GM21717 (cell line): ENCODE data around the gene MAEA.
A peak's percentile ranks its signal among the peaks of the same experiment; 100 is the strongest.
"Not testable (repeated sequence)": the region's sequence is repeated elsewhere in the genome, so short reads cannot be mapped to it uniquely, and the experiment has no call there.

ENCODE experiments used
- ATAC-seq: cut with Tn5 transposase; IDR thresholded peaks from one replicate; pipeline ENCODE4 v1.9.1; 2021; ENCODE audit warnings: mild to moderate bottlenecking, moderate library complexity; ENCODE audit not compliant: unreplicated experiment

Gene MAEA

DNA sequence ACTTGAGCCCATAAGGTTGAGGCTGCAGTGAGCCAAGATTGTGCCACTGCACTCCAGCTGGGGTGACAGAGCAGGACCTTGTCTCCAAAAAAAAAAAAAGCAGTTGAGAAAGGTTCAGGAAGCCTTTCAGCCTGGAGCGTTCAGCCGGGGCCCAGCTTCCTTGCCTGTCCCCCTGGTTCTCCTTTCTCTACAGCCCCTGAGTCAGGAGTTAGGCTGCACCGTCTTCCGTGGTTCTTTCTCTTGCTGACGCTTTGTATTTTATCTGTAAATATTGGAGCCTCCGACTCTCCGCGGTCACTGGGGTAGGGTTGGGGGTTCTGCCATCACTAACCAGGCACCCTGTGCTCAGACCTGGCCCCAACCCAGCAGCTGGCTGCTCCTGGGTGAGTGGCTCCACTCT is 43.6 kb downstream of the MAEA start:
- no peak for ATAC-seq

DNA sequence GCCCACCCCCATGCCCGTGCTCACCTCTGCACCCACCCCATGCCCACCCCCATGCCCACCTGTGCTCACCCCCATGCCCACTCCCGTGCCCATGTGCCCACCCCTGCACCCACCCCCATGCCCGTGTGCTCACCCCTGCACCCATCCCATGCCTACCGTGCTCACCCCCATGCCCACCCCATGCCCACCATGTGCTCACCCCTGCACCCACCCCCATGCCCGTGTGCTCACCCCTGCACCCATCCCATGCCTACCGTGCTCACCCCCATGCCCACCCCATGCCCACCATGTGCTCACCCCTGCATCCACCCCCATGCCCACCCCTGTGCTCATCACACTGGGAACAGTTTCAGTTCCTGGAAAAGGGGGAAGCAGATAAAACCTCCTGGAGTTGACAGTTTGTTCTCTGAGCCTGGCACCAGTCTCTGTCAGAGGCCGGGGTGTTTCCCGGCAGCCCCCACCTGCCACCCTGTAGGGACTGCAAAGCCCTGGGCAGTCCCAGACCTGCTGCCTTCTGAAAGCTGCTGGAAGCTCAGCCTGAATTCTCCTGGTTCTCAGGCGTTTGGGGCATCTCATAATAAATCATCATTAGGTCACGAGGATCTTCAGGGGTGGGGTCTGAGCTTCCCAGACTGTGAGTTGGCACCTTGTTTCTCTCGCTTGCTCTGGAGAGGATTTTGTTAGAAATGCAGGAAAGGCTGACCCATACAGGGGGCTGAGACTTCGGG is 44.3 kb downstream of the MAEA start:
- not testable (repeated sequence) for ATAC-seq

DNA sequence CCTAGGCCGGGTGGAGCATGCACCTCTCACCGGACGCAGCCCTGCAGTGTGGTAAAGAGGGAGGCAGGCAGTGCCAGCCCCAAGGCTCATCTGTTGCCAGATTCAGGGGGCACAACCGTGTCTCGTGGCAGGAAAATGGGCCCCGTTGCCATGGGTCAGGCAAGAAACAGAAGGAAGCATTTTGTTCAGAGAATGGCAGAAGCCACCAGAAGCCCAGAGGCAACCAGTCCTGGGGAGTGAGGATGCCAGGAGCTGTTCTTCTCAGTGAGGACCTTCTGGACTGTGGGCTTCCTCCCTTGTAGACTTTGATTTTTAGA is 44.8 kb downstream of the MAEA start:
- no peak for ATAC-seq

DNA sequence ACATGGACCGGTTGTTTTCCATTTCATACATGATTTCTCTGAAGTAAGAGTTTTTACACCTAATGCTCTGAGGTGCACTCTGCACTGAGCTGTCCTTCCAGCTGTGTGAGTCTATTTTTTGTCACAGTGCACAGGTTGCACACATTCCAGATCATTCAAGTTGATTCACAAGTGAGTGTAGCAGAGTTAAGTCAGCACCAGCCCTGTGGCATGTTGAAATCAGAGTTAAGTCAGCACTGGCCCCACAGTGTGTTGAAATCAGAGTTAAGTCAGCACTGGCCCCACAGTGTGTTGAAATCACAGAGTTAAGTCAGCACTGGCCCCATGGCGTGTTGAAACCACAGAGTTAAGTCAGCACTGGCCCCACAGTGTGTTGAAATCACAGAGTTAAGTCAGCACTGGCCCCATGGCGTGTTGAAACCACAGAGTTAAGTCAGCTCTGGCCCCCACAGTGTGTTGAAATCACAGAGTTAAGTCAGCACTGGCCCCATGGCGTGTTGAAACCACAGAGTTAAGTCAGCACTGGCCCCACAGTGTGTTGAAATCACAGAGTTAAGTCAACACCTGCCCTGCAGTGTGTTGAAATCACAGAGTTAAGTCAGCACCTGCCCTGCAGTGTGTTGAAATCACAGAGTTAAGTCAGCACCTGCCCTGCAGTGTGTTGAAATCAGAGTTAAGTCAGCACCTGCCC is 45.6 kb downstream of the MAEA start:
- not testable (repeated sequence) for ATAC-seq

DNA sequence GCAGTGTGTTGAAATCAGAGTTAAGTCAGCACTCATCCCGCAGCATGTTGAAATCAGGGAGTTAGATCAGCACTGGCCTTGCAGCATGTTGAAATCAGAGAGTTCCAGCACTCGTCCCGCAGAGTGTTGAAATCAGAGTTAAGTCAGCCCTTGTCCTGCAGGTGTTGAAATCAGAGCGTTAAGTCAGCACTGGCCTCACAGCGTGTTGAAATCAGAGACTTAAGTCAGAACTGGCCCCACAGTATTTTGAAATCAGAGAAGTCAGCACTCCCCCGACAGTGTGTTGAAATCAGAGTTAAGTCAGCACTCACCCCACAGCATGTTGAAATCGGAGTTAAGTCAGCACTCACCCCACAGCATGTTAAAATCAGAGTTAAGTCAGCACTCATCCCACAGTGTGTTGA is 46.4 kb downstream of the MAEA start:
- ATAC-seq, result no peak

DNA sequence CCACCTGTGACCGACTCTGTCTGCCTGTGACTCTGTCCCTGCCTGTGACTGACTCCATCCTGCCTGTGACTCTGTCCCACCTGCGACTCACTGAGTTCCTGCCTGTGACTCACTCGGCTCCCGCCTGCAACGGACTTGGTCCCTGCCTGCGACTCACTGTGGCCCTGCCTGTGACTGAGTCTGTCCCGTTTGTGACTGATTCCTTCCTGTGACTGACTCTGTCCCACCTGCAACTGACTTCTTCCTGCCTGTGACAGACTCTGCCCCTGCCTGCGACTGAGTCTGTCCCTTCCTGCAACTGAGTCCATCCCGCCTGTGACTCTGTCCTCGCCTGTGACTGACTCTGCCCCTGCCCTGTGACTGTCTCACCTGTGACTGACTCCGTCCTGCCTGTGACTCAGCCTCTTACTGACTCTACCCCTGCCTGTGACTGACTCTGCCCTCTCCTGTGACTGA is 47.7 kb downstream of the MAEA start:
- ATAC-seq, result no peak

DNA sequence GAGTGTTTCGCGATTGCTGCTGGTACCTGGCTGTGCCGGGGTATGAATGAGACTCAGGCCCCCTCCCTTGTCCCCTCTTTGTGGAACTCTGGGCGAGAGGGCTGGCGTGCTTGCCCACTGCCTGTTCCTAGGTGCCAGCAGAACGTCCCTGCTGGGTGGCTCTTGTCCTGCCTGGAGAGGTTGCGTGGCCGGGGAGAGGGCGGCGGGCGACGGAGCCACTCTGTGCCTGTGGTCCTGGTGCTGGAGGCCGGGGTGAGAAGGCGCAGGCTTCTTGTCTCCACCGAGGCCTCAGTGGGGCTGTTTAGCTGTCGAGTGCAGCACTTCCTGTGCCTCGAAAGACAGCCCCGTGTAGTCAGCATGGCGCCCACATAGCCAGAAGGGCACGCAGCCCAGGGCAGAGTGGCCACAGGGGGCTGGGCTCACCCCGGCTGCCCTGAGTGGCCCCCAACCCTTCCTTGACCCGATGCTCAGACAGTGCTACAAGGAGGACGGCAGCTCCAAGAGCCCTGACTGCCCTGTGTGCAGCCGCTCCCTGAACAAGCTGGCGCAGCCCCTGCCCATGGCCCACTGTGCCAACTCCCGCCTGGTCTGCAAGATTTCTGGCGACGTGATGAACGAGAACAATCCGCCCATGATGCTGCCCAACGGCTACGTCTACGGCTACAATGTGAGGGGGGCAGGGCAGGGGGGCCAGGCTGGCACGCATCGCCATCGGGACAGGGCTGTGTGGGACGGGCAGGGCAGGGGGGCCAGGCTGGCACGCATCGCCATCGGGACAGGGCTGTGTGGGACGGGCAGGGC is 48.5 kb downstream of the MAEA start:
- ATAC-seq, result no peak

DNA sequence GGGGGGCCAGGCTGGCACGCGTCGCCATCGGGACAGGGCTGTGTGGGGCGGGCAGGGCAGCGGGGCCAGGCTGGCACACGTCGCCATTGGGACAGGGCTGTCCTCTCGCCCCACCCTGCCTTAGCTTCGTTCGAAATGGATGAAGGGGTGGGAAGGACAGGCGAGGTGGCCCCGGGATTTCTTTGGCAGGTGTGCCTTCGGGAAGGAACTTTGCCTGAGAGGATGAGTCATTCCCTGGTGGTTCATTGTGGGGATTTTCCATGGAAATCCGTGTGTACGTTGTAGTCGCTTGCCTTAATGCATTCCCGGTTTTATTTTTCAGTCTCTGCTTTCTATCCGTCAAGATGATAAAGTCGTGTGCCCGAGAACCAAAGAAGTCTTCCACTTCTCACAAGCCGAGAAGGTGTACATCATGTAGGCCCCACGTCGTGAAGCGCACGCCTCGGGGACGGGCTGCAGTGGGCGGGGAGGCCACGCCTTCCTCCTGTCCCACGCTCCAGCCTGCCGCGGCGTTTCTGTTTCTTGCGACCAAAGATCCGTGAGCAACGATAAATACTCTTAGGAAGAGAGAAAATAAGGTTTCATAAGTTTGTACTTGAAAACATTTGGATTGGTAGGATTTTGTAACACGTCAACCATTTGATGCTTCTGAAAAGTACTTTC is 49.2 kb downstream of the MAEA start:
- ATAC-seq, result no peak

DNA sequence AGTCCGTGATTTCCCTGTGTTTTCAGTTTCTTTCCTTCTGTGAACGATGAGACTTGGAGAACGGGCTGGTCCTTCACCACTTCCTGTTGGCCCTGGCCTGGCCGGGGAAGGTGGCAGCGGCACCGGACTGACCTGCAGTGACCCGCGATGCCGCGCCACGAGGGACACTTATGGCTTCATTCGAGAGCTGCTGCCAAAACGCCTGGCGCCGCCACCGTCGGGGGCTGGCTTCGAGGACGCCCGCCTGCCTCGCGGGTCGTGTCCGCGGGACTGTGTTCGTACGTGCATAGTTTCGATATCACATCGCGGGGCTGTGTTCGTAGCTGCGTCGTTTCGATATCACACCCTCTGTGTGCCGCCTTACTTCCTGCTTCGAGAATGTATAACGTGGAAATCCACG is 49.8 kb downstream of the MAEA start:
- no peak for ATAC-seq

DNA sequence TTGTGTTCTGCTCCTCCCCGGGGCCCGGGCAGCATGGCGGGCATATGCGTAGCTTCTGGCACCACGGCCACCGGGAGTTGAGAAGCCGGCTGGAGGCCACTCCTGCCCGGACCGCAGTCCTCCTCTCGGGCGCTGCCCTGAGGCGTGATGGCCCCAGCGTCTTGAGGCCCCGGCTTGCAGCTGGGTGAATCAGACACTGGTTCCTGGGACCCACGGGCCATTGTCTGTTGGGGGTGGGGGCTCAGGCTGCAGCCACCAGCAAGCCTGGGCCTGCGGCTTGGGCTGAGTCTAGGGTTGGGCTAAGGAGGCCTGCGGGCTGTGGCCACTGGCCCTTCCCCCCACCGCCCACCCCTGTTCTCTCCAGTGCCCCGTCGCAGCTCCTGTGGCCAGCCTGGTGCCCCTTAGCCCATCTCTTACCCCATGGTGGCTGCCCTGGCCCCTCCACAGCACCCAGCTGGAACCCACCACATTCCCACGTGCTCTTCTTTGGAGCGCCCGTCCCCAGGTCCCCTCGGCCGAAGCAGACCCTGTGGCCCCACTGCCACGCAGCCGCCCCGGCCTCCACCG is 50.6 kb downstream of the MAEA start:
- no peak for ATAC-seq

DNA sequence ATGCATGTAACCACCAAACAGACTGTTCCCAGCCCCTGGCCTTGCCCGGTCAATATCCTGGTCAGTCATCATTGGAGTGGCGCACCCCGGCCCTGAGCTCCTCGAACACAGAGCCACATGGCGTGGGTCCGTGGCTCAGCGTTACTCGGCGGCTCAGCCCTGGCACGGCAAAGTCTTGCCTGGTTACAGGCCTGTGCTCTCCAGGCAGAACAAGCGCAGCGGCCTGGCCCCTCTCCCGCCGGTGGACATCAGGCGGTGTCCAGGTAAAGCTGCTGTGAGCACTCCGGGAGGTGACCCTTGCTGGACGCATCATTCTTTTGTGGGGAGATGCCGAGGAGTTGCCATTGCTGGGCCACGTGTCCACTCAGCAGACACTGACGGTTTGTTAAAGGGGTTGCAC is 51.2 kb downstream of the MAEA start:
- no peak for ATAC-seq

DNA sequence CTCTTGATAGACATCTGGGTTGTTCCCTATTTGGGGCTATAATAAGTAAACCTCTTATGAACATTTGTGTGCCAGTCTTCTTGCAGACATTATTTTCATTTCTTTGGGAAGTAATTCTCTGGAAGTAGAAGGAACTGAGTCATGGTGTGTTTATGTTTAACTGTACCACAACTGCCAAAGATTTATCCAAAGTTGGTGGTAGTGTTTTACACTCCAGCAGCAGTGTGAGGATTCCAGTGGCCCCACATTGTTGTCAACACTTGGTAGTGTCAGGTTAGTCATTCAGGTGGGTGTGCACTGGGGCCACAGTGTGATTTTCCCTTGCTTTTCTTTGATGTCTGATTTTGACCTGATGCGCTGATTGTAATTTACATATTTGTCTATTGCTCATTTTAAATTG is 52.3 kb downstream of the MAEA start:
- ATAC-seq, result no peak

DNA sequence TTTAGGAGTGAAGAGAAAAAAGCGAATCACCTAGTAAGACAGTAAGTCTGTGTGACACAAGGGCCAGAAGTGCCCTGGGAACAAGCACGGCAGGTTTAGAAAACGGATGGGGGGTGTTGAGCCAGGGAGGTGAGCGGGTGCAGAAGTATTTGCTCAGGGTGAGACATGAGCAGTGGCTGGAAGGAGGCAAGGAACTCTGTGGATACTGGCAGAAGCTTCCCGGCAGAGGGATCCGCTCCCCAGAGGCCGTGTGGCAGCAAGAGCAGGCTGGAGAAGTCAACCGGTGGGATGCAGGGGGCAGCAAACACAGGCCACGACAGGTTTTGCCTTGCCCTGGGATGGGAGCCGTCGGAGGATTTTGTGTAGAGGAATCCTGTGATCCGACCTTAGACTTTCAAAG is 55.0 kb downstream of the MAEA start:
- ATAC-seq, result no peak

DNA sequence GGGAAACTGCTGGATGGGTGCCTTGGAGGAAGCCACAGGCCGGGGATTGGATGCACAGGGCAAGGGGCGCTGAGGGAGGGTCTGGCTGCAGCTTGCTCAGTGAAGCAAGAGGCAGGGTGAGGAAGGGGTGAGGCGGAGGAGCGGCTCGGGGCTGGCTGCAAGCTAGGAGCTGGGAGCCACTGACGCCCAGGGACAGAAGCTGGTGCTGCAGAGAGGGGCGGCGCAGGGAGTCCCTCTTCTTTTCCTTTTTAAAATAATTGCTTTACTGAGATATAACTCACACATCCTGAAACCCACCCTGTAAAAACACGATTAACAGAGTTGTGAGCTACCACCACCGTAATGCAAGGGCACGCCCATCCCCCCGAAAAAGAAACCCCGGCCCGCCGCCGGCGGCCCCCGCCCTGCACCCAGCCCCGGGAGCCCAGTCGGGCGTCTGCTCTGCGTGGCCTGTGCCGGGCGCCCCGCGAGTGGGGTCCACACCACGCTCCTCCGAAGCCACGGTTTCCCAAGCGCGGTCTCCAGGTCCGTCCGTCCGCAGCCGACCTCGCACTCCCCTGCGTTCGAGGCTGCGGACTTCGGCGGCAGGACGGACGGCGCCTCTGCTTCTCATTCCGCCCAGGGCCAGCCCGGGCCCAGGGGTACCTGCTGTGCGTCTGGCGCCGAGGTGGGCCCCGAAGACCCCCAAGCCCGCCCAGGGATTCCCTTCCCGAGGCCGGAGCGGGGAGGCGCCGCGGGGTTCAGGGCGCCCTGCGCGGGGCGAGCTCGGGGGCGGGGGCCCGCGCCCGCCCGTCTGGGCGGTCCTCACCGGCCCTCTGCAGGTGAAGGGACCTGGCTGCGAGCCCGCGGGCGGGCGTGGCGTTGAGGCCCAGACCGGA is 56.5 kb downstream of the MAEA start:
- ATAC-seq, result peak; percentile 29

DNA sequence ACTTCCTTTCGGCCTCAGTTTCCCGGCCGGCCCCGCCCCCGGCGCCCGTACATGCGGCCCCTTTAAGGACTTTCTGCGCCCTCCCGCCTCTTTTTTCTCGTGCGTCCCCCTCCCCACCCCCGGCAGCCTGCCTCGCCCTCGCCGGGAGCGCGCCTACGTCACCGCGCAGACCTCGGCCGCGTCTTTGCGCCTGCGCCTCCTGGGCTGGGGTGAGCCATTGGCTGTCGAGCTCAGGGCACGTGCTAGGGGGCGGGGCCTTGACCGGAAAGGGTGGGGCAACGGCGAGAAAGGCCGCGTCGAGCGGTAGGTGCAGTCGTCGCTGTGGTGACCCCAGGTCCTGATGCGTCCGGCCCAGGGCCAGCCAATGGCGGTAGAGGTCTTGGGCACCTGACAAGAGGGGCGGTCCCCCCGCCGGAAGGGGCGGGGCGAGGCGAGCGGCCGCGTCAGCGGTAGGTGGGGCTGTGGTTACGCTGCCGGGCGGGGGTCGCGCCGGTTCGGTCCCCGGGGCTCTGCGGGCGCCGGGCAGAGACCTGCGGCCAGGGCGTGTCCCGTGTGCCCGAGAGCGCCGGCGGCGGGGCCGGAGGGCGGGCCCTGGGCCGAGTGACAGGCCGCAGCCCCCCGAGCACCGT is 57.2 kb downstream of the MAEA start, which contains the start of gene UVSSA:
TSS of gene UVSSA (plus strand) at position 428 of the 629 bp plus-strand sequence. CDS start 884 bp downstream, outside the sequence.
- peak; percentile 88 for ATAC-seq

DNA sequence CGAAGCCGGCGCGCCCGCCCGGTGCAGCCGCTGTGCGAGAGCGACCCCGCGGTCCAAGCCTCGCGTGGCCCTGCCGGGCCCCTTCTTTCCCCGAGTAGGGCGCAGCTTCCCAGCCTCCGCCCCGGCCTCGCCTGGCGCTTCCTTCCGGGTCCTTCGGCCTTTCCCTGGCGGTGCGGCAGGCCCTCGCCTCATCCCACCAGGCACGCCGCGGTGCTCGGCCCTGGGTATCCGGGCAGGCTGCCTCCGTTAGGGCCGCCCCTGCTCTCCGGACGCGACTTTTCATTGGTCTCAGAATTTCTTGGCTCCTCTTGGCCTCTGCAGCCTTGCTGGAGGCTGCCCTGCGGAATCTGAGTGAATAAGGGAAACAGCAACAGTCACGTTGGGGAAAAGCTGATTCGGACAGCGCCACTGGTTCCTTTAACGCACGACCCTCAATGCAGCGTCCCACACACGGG is 57.7 kb downstream of the MAEA start:
- ATAC-seq, result peak; percentile 26

DNA sequence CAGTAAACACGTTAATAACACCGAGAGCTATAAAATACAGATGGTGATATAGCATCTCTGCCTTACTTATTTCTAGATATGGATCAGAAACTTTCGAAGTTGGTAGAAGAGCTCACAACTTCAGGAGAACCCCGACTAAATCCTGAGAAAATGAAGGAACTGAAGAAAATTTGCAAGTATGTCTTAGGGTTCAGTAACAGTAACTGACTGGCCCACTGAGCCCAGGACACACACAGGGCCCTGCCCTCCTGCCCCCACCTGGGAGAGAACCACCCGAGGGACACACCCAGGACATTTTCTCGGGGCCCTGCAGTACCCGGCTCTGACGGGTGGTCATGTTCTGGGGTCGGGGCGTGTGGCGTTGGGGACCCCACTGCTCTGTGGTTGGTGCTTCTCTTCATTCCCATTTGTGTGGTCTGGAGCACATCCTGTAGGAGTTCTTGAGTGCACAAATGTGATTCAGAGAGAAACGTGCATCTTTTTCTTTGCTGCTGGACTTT is 58.4 kb downstream of the MAEA start:
- no peak for ATAC-seq

DNA sequence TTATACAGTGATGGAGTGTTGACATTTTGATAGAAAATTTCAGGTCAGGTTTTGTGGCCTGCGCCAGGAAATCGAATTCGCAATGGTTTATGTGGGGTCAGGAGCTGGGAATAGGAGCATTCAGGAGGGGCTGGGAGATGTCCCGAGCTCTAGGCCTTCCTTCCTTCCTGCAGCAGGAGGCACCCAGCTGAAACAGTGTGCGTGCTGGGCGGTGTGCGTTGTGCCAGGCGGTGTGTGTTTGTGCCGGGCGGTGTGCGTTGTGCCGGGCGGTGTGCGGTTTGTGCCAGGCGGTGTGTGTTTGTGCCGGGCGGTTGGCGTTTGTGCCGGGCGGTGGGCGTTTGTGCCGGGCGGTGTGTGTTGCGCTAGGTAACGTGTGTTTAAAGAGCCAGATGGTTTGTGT is 59.1 kb downstream of the MAEA start:
- no peak for ATAC-seq
